HepG2 (cell line): ENCODE data around the gene GRM1. TPM values are rescaled to one million over a fixed set of nuclear protein-coding genes. Genes with fewer than 3 reads are reported as not detected.

Experiments
- ATAC-seq: fragments of 200-7000 bp; cut with Tn5 transposase; 3 replicates; pipeline ENCODE4 v1.9.1; 2020; ENCODE audit warnings: mild to moderate bottlenecking, moderate library complexity
- BruUV-seq: library from RNA; stranded (reverse); fragments of 400-500 nt; replicated peaks from 2 replicates; lab custom pipeline; 2021; lab: Mats Ljungman, UMichigan
- CTCF ChIA-PET: fragments of 300-600 bp; formaldehyde crosslinking; extraction: SDS; loops from one replicate; lab custom pipeline; 2021; ENCODE audit warnings: low total read pairs, inconsistent platforms, low intra/inter-chr PET ratio; lab: Yijun Ruan, JAX
- POLR2A ChIA-PET: fragments of 350-600 bp; sonication (Branson Sonifier 250); formaldehyde crosslinking; loops from one replicate; lab custom pipeline; 2020; ENCODE audit warnings: antibody characterized with exemption, inconsistent platforms; lab: Yijun Ruan, JAX
- DNase-seq: peaks from one replicate; pipeline ENCODE4 v3.0.0-alpha.2; 2015; ENCODE audit warnings: low spot score
- FAIRE-seq: peaks from 3 replicates; lab custom pipeline; 2011; peaks lifted over from hg19 to GRCh38; lab: Jason Lieb, UNC
- H2AFZ ChIP-seq: one replicate; pipeline ENCODE4 v1.6.1; 2011; ENCODE audit warnings: low read length, inconsistent platforms
- H3K27ac ChIP-seq: fragments of 300-600 bp; 3 replicates; pipeline ENCODE4 v1.8.0; 2011; ENCODE audit warnings: mixed run types, mild to moderate bottlenecking, mixed read lengths, low read length, inconsistent platforms; ENCODE audit not compliant: insufficient read depth; ENCODE audit errors: extremely low read length
- H3K27me3 ChIP-seq, 2 experiments: fragments of 200-600 bp in 1 of 2; 2 replicates in 1 of 2; 3 replicates in 1 of 2; pipeline versions ENCODE4 v1.6.0 to v1.8.0; 2011; ENCODE audit warnings: low read length in 2 of 2, mild to moderate bottlenecking in 2 of 2, moderate library complexity in 2 of 2, inconsistent platforms in 1 of 2; ENCODE audit not compliant: insufficient read depth in 2 of 2, control insufficient read depth in 1 of 2
- H3K36me3 ChIP-seq, 2 experiments: fragments of 200-600 bp in 1 of 2; replicated peaks in 1 of 2; 2 replicates in 1 of 2; 3 replicates in 1 of 2; pipeline versions ENCODE4 v1.5.1 to v1.8.0; 2011; ENCODE audit warnings: low read length in 2 of 2, inconsistent platforms in 1 of 2; ENCODE audit not compliant: insufficient read depth in 2 of 2, control insufficient read depth in 1 of 2
- H3K4me1 ChIP-seq: 2 replicates; pipeline ENCODE4 v1.5.1; 2012; ENCODE audit warnings: low read length, inconsistent platforms; ENCODE audit not compliant: insufficient read depth
- H3K4me2 ChIP-seq: 2 replicates; pipeline ENCODE4 v1.6.0; 2011; ENCODE audit warnings: low read depth, low read length, inconsistent platforms
- H3K4me3 ChIP-seq, 3 experiments: fragments of 200-600 bp in 1 of 3; sonication (generic), shearing (Covaris generic) in 1 of 3; replicated peaks in 1 of 3; 2 replicates each; pipeline ENCODE4 v1.5.1; 2011 to 2016; ENCODE audit warnings: low read length in 3 of 3, inconsistent platforms in 2 of 3, low read depth in 2 of 3, mild to moderate bottlenecking in 2 of 3, control low read depth in 1 of 3, mixed read lengths in 1 of 3; ENCODE audit not compliant: insufficient read depth in 1 of 3
- H3K79me2 ChIP-seq: one replicate; pipeline ENCODE4 v1.6.1; 2011; ENCODE audit warnings: low read length, inconsistent platforms; ENCODE audit not compliant: insufficient read depth
- H3K9ac ChIP-seq: 2 replicates; pipeline ENCODE4 v1.6.0; 2011; ENCODE audit warnings: mild to moderate bottlenecking, low read depth, low read length, inconsistent platforms; ENCODE audit not compliant: insufficient read depth
- H3K9me3 ChIP-seq: 2 replicates; pipeline ENCODE4 v1.5.1; 2012; ENCODE audit warnings: mild to moderate bottlenecking, low read length
- H4K20me1 ChIP-seq: 2 replicates; pipeline ENCODE4 v1.6.0; 2011; ENCODE audit warnings: inconsistent platforms, mild to moderate bottlenecking, low read length, moderate library complexity; ENCODE audit not compliant: insufficient read depth
- E2F2 ChIP-seq: sonication (generic); formaldehyde crosslinking; IDR thresholded peaks from 2 replicates; pipeline ENCODE4 v1.4.0; 2020; ENCODE audit warnings: missing genetic modification reagents, borderline replicate concordance
- HOMEZ ChIP-seq: IDR thresholded peaks from 2 replicates; pipeline ENCODE4 v1.6.1; 2016; ENCODE audit warnings: low read depth
- KMT2A ChIP-seq: sonication (generic); formaldehyde crosslinking; IDR thresholded peaks from 2 replicates; pipeline ENCODE4 v1.4.0; 2020; ENCODE audit warnings: missing genetic modification reagents
- MYC ChIP-seq: sonication (generic); formaldehyde crosslinking; IDR thresholded peaks from 2 replicates; pipeline ENCODE4 v1.9.0; 2021; ENCODE audit warnings: missing genetic modification reagents, borderline replicate concordance
- PAWR ChIP-seq: sonication (generic); formaldehyde crosslinking; IDR thresholded peaks from 2 replicates; pipeline ENCODE4 v1.4.0; 2020; ENCODE audit warnings: missing genetic modification reagents, mild to moderate bottlenecking, borderline replicate concordance
- PHF5A ChIP-seq: IDR thresholded peaks from one replicate; pipeline ENCODE4 v1.6.1; 2018; ENCODE audit warnings: low read depth, missing genetic modification reagents; ENCODE audit not compliant: unreplicated experiment
- RXRA ChIP-seq: sonication (generic); formaldehyde crosslinking; IDR thresholded peaks from 2 replicates; pipeline ENCODE4 v1.5.1; 2020; ENCODE audit warnings: missing genetic modification reagents
- TCF7L2 ChIP-seq: IDR thresholded peaks from 2 replicates; pipeline ENCODE4 v1.6.1; 2011; ENCODE audit warnings: mild to moderate bottlenecking, low read depth, low read length, moderate library complexity
- ZBTB26 ChIP-seq: IDR thresholded peaks from 2 replicates; pipeline ENCODE4 v1.6.1; 2016; ENCODE audit warnings: missing compliant biosample characterization, missing genetic modification reagents, borderline replicate concordance
- ZFP82 ChIP-seq: sonication (generic); formaldehyde crosslinking; IDR thresholded peaks from 2 replicates; pipeline ENCODE4 v1.5.1; 2020; ENCODE audit warnings: mild to moderate bottlenecking, missing genetic modification reagents, borderline replicate concordance
- ZNF503 ChIP-seq: sonication (generic); formaldehyde crosslinking; IDR thresholded peaks from 2 replicates; pipeline ENCODE4 v1.4.0; 2020; ENCODE audit warnings: missing genetic modification reagents
- ZNF784 ChIP-seq: sonication (generic); formaldehyde crosslinking; IDR thresholded peaks from 2 replicates; pipeline ENCODE4 v1.5.1; 2020; ENCODE audit warnings: missing genetic modification reagents, mild to moderate bottlenecking, borderline replicate concordance
- ZNF879 ChIP-seq: sonication (generic); formaldehyde crosslinking; IDR thresholded peaks from 2 replicates; pipeline ENCODE4 v1.8.1; 2023; ENCODE audit warnings: missing genetic modification reagents
- ZSCAN31 ChIP-seq: sonication (generic); formaldehyde crosslinking; IDR thresholded peaks from 2 replicates; pipeline ENCODE4 v1.5.0; 2020; ENCODE audit warnings: low read depth, mild to moderate bottlenecking, missing genetic modification reagents
- WGBS: methylation state at CpG from one replicate; pipeline ENCODE4 v1.1.6; 2017; ENCODE audit warnings: low lambda C conversion rate; 5-methylcytosine and 5-hydroxymethylcytosine counted together
- in situ Hi-C: cut with HindIII; loops from 2 replicates; pipeline ENCODE4 v1.10.0; 2017; ENCODE audit warnings: low pct_unique_long_range_greater_than_20kb; ENCODE audit not compliant: extremely low pct_ligation_motif_present
- intact Hi-C: fragments of 100-400 bp; cut with micrococcal nuclease; formaldehyde crosslinking; loops from one replicate; pipeline ENCODE4 v1.10.0; 2022; ENCODE audit not compliant: unreplicated experiment
- polyA plus RNA-seq, 8 experiments: library from polyadenylated mRNA; depleted of rRNA in 3 of 8; stranded (reverse) in 7 of 8; unstranded in 1 of 8; fragments of >200 nt; fragmentation: Illumina TruSeq in 4 of 8; extraction: Trizol in 4 of 8; gene quantifications; 2 replicates each; pipeline versions ENCODE4 v1.2.1 to v1.2.3, GENCODE V29; 2011 to 2016; ENCODE audit warnings: low read depth in 4 of 8, missing spikeins in 1 of 8, mixed read lengths in 1 of 8; ENCODE audit not compliant: insufficient read depth in 1 of 8
- total RNA-seq, 5 experiments: library from RNA; depleted of rRNA; stranded (reverse); fragments of >200 nt; fragmentation: Illumina TruSeq; extraction: Trizol; gene quantifications; 2 replicates each; pipeline ENCODE4 v1.2.3, GENCODE V29; 2016; ENCODE audit warnings: low read depth in 1 of 5
- TF ChIP-seq, protein P1 (sequence below): sonication (generic); formaldehyde crosslinking; IDR thresholded peaks from 2 replicates; pipeline ENCODE4 v1.4.0; 2020; ENCODE audit warnings: missing genetic modification reagents, borderline replicate concordance

GRM1 gene
- total and polyA plus RNA-seq, 2 of the 13 experiments (the other 11 are each of a cell fraction or from before 2014, with no cell fraction given): 0.09 TPM; not detected in 1

DNA sequence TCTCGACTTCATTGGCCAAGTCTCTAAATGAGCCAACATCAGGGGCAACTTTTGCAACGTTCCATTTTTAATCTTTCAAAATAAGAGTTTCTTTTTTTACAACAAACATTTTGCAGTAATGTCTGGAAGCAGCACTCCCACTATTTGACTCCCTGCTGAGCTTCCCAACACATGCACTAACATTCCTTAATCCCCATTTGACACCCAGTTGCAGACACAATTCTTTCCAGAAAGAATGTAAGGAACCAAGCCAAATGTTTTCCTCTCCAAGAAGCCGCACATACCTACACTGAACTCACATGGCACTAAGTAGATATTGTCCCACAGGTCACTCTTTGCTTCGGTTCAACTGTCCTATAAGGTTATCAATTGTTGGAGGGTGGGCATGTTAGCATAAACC, 165.6 kb downstream of the GRM1 start:
- no peak overlapping the region for H2AFZ ChIP-seq
- no peak overlapping the region for H3K4me3 ChIP-seq
- ChIA-PET POLR2A (no interaction called here), CTCF (no interaction called here)
- TF ChIP-seq ZNF503 (CRISPR knock-in tag) (no peak), PHF5A (CRISPR knock-in tag) (no peak), HOMEZ (CRISPR knock-in tag) (no peak), ZSCAN31 (CRISPR knock-in tag) (no peak), ZBTB26 (CRISPR knock-in tag) (no peak), RXRA (CRISPR knock-in tag) (no peak), KMT2A (CRISPR knock-in tag) (no peak), ZNF784 (no peak), E2F2 (CRISPR knock-in tag) (no peak), ZNF879 (no peak), ZFP82 (CRISPR knock-in tag) (no peak), PAWR (no peak), MYC (CRISPR knock-in tag) (no peak), TCF7L2 (no peak)
- TF ChIP-seq, protein P1, sequence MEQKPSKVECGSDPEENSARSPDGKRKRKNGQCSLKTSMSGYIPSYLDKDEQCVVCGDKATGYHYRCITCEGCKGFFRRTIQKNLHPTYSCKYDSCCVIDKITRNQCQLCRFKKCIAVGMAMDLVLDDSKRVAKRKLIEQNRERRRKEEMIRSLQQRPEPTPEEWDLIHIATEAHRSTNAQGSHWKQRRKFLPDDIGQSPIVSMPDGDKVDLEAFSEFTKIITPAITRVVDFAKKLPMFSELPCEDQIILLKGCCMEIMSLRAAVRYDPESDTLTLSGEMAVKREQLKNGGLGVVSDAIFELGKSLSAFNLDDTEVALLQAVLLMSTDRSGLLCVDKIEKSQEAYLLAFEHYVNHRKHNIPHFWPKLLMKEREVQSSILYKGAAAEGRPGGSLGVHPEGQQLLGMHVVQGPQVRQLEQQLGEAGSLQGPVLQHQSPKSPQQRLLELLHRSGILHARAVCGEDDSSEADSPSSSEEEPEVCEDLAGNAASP (CRISPR knock-in tag): no peak
- no peaks in the 10 kb centered on the region for H3K9me3 ChIP-seq
- no peak overlapping the region for H3K4me2 ChIP-seq
- no TSS peak for BruUV-seq
- H3K79me2 ChIP-seq: no peaks in the 10 kb centered on the region
- no peaks in the 10 kb centered on the region for H3K4me1 ChIP-seq
- H3K27me3 ChIP-seq: no peaks in the 10 kb centered on the region
- in situ Hi-C loops (no loop called here), intact Hi-C loops (no loop called here)
- no peak for ATAC-seq
- H3K36me3 ChIP-seq: no peaks in the 10 kb centered on the region
- H4K20me1 ChIP-seq: no peaks in the 10 kb centered on the region
- no peak for FAIRE-seq
- H3K9ac ChIP-seq: no peak overlapping the region
- 4% methylated on average over 4 of the region's 4 CpGs for WGBS
- no peak overlapping the region for H3K27ac ChIP-seq
- no peak for DNase-seq
